HEK293T (cell line): ENCODE results near the gene PMM1.

Source experiments
- SP1 ChIP-seq: fragments of 450-650 bp; IDR thresholded peaks from 2 replicates; pipeline ENCODE4 v1.6.1; 2017
- SUZ12 ChIP-seq: fragments of 450-650 bp; IDR thresholded peaks from 2 replicates; pipeline ENCODE4 v1.6.1; 2016; ENCODE audit warnings: mild to moderate bottlenecking

DNA sequence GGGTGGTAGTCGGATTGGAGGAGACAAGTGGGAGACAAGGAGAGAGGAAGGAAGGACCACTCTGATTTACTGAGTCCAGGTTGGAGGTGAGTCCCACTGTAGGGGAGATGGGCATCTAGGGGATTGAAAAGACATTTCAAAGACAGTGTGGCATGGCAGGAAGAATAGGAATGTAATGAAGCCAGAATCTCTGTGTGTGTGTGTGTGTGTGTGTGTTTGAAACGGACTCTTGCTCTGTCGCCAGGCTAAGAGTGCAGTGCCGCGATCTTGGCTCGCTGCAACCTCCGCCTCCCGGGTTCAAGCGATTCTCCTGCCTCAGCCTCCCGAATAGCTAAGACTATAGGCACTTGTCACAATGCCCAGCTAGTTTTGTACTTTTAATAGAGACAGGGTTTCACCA, 33.1 kb downstream of the PMM1 start:
- TF ChIP-seq SUZ12: no peak
- TF ChIP-seq SP1: no peak
